Neutrophil (primary cell): Measurements from ENCODE around the gene LAP3.

Experiments
- H3K27ac ChIP-seq: fragments of 200-600 bp; sonication (generic); 2 replicates; pipeline ENCODE4 v1.5.1; 2016; ENCODE audit warnings: mild to moderate bottlenecking, moderate library complexity
- H3K27me3 ChIP-seq: fragments of 200-600 bp; sonication (generic); 2 replicates; pipeline ENCODE4 v1.6.0; 2016; ENCODE audit warnings: mild to moderate bottlenecking
- H3K36me3 ChIP-seq: fragments of 200-600 bp; sonication (generic); 2 replicates; pipeline ENCODE4 v1.5.1; 2017
- H3K4me1 ChIP-seq, 2 experiments: fragments of 200-600 bp in 1 of 2; sonication (generic) in 1 of 2; 1 replicate in 1 of 2; 2 replicates in 1 of 2; pipeline versions ENCODE4 v1.5.1 to v1.6.1; 2013 to 2016; ENCODE audit warnings: low read depth in 1 of 2, low read length in 1 of 2, mild to moderate bottlenecking in 1 of 2, moderate library complexity in 1 of 2; ENCODE audit not compliant: control insufficient read depth in 1 of 2, insufficient read depth in 1 of 2
- H3K4me3 ChIP-seq, 2 experiments: fragments of 200-600 bp in 1 of 2; sonication (generic) in 1 of 2; 1 replicate in 1 of 2; 2 replicates in 1 of 2; pipeline ENCODE4 v1.5.1; 2013 to 2016; ENCODE audit warnings: low read depth in 1 of 2, low read length in 1 of 2, mild to moderate bottlenecking in 1 of 2, moderate library complexity in 1 of 2
- H3K9me3 ChIP-seq: fragments of 200-600 bp; sonication (generic); 2 replicates; pipeline ENCODE4 v1.5.1; 2016
- TF ChIP-seq, protein P1 (sequence below): fragments of 200-600 bp; sonication (generic); IDR thresholded peaks from 2 replicates; pipeline ENCODE4 v1.5.1; 2016; ENCODE audit warnings: antibody characterized with exemption

The LAP3 gene

DNA sequence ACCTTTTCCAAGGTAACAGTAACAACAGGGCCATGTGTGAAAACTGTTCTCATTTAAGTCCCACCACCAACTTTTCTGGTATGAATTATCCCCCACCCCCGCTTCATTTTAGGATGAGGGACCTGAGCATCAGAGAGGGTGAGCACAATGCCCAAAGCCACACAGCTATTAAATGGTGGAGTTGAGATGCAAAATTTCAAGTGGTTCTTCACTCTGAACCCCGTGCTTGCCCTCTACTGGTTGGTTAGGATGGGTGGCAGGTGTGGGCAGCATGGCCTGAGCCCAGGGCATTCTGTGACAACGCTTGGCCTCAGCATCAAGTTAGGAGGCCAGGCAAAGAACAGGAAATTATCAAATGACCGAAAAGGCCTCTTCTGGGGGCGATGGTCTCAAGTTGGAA lies 70.9 kb downstream of the LAP3 start:
- TF ChIP-seq, protein P1, sequence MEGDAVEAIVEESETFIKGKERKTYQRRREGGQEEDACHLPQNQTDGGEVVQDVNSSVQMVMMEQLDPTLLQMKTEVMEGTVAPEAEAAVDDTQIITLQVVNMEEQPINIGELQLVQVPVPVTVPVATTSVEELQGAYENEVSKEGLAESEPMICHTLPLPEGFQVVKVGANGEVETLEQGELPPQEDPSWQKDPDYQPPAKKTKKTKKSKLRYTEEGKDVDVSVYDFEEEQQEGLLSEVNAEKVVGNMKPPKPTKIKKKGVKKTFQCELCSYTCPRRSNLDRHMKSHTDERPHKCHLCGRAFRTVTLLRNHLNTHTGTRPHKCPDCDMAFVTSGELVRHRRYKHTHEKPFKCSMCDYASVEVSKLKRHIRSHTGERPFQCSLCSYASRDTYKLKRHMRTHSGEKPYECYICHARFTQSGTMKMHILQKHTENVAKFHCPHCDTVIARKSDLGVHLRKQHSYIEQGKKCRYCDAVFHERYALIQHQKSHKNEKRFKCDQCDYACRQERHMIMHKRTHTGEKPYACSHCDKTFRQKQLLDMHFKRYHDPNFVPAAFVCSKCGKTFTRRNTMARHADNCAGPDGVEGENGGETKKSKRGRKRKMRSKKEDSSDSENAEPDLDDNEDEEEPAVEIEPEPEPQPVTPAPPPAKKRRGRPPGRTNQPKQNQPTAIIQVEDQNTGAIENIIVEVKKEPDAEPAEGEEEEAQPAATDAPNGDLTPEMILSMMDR, result no peak
- no peaks in the 10 kb centered on the region for H3K9me3 ChIP-seq

DNA sequence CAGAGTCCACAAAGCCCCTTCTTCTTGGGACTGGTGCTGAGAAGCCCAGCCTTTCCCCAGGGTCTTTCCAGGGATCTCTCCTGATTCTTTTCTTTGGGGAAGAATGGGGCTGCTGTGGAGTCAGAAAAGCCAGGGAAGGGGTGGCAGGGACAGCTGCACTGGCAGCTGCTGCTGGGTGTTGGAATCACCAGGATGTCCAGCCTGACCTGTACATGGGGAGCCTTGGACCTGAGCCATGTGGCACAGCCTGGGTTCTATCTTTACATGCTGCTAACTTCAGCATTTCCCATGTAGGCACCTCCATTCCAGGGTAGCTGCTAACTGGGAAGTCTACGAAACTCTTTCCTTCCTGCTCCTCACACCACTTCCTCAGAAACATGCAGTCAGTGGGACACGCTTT lies 73.4 kb downstream of the LAP3 start:
- peaks cover 0 to 5% of the 10 kb centered on the region in 2 experiments for H3K4me1 ChIP-seq
- no peaks in the 10 kb centered on the region for H3K36me3 ChIP-seq
- TF ChIP-seq, protein P1, result no peak
- H3K4me3 ChIP-seq, result no peak overlapping the region
- no peak overlapping the region for H3K27ac ChIP-seq
- H3K27me3 ChIP-seq, result no peaks in the 10 kb centered on the region
- H3K9me3 ChIP-seq, result no peaks in the 10 kb centered on the region

More for the DNA sequence above, 70.9 kb downstream of the LAP3 start:
- H3K27me3 ChIP-seq, result no peaks in the 10 kb centered on the region
- H3K4me3 ChIP-seq, result no peak overlapping the region
- H3K36me3 ChIP-seq, result no peaks in the 10 kb centered on the region
- no peak overlapping the region for H3K27ac ChIP-seq
- H3K4me1 ChIP-seq, result peaks cover 0 to 5% of the 10 kb centered on the region in 2 experiments

DNA sequence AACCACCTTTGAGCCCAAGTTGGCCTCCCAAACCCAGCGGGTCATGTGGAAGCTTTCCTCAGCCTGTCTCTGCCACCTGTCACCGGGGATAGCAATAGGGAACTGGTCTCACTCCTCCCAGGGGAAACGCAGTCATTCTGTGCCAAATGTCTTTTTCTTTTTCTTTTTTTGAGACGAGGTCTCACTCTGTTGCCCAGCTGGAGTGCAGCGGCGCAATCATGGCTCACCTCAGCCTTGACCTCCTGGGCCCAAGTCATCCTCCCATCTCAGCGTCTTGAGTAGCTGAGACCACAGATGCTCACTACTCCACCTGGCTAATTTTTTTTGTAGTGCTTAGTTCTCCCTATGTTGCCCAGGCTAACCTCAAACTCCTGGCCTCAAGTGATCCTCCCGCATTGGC lies 77.7 kb downstream of the LAP3 start:
- no peaks in the 10 kb centered on the region for H3K27me3 ChIP-seq
- H3K4me1 ChIP-seq, result peaks cover 0 to 5% of the 10 kb centered on the region in 2 experiments
- no peak overlapping the region for H3K27ac ChIP-seq
- no peaks in the 10 kb centered on the region for H3K36me3 ChIP-seq
- TF ChIP-seq, protein P1, result no peak
- no peak overlapping the region for H3K4me3 ChIP-seq
- H3K9me3 ChIP-seq, result no peaks in the 10 kb centered on the region

DNA sequence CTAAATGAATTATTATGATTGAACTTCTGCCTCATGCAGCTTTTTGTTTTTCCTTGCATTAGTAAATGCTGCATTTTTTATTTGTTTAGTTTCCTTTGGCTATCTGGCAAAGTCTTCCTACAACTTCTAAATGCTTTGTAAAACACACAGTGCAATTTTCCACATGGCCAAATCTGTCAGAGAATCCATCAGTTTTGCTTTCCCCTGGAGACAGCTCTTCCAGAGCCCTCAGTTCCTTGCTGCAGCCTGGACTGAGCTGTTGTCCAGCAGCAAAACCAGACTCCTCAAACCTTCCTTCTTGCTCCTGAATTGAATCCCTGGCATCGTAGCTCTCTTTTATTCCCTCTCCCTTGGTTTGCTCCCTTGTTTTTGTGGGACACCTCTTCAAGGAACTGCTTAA lies 80.1 kb downstream of the LAP3 start:
- H3K27ac ChIP-seq, result no peak overlapping the region
- H3K27me3 ChIP-seq, result no peaks in the 10 kb centered on the region
- TF ChIP-seq, protein P1, result no peak
- no peaks in the 10 kb centered on the region for H3K4me1 ChIP-seq
- H3K9me3 ChIP-seq, result no peaks in the 10 kb centered on the region
- no peak overlapping the region for H3K4me3 ChIP-seq
- H3K36me3 ChIP-seq, result no peaks in the 10 kb centered on the region
